Ovary (tissue), 3 donors: ENCODE data around the gene MTHFD1L.

Experiments
- EP300 ChIP-seq: sonication (generic); formaldehyde crosslinking; IDR thresholded peaks from one replicate; pipeline ENCODE4 v1.6.1; 2017; ENCODE audit warnings: antibody characterized with exemption
- POLR2A ChIP-seq: fragments of 450-650 bp; IDR thresholded peaks from one replicate; pipeline ENCODE4 v1.6.1; 2017; ENCODE audit warnings: antibody characterized with exemption, mild to moderate bottlenecking, moderate library complexity
- TF ChIP-seq, protein P1 (sequence below), 3 donors: fragments of 450-650 bp in 2 of 3; fragments of 200-600 bp in 1 of 3; IDR thresholded peaks; one replicate each; pipeline versions ENCODE4 v1.5.1 to v1.8.0; 2016 to 2022; ENCODE audit warnings: antibody characterized with exemption in 3 of 3, mild to moderate bottlenecking in 1 of 3
- donor health status: DM: no; HTN: no; CAD: no.

DNA sequence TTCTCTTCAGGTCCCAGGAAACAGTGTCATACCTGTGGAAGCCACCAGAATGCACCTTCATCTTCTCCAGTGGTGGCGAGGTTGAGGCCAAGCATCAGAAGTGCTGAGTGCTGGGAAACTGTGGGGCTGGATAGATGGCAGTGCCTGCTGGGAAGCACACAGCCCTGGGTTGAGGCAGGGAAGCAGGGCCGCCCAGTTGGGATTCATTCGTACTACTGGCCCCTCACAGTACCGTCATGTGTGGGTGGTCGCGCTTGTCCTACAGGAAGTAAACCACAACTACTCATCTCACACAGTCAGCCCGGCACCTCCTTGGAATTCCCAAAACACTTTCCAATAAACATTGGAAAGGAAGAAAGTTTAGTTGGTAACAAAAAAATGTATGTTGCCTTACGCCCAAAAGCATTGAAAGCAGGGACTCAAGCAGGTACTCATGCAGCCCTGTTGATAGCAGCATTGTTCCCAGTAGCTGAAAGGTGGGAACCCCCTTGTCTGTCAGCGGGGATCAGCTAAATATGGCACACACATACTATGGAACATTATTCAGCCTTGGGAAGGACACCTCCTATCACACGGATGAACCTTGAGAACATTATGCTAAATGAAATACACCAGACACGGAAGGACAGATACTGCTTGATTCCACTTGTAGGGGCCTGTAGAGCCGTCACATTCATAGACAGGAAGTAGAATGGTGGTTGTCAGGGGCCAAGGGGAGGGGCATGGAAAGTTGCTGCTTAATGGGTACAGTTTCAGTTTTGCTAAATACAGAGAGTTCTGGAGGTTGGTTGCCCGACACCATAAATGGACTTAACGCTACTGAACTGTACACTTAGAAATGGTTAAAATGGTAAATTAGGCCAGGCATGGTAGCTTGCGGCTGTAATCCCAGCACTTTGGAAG lies 162.7 kb downstream of the MTHFD1L start:
- no peak for TF ChIP-seq POLR2A
- no peak for TF ChIP-seq EP300
- TF ChIP-seq, protein P1, sequence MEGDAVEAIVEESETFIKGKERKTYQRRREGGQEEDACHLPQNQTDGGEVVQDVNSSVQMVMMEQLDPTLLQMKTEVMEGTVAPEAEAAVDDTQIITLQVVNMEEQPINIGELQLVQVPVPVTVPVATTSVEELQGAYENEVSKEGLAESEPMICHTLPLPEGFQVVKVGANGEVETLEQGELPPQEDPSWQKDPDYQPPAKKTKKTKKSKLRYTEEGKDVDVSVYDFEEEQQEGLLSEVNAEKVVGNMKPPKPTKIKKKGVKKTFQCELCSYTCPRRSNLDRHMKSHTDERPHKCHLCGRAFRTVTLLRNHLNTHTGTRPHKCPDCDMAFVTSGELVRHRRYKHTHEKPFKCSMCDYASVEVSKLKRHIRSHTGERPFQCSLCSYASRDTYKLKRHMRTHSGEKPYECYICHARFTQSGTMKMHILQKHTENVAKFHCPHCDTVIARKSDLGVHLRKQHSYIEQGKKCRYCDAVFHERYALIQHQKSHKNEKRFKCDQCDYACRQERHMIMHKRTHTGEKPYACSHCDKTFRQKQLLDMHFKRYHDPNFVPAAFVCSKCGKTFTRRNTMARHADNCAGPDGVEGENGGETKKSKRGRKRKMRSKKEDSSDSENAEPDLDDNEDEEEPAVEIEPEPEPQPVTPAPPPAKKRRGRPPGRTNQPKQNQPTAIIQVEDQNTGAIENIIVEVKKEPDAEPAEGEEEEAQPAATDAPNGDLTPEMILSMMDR (IDR thresholded peaks at IDR 0.05) = no peak
